Measurements from ENCODE around the gene TNFRSF6B.

DNA sequence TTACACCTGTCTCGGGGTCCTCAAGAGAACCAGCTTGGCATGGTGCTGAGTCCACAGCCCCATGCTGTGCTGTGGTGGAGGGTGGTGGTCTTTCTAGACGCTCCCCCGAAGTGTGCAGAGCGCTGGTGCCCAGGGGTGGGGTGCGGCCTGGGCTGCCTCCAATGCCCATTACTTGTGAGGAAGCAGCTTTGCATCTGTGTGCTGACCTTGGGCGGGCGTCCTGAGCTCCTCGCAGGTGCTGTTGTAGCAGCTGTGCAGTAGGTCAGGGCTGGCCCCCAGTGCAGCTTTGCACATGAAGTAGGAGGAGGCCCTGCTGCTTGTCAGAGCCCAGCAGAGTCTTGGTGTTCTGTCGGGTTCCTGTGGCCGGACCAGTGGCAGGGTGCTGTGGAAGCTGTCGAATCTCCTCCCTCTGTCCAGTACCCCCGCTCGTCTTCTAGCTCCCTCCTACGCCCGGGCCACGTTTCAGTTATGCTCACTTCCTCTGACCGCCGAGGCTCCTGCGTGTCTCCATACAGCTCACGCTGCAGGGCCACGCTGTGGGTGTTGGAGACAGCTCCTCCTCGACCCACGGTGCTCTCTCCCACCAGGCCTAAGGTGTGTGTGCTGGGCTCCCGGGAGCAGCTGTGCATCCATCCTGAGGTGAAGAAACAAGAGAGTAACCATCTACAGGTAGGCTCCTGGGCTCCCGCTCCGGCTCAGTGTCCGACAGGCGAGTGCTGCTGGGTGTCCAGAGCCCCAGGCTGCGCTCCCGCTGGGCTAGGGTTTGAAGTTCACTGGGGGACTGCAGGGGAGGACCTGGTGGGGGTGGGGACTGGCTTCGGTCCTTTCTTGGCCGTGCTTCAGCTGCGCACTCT is 34.3 kb upstream of the TNFRSF6B start:
- TF ChIP-seq POLR2A (IDR thresholded peaks at IDR 0.05; ENCODE audit: low read depth, low read length) (no peak), EZH2 (IDR thresholded peaks at IDR 0.05; ENCODE audit: borderline replicate concordance, low read depth, low read length, severe bottlenecking) (no peak), JUN (IDR thresholded peaks at IDR 0.05; ENCODE audit: borderline replicate concordance, insufficient read depth, insufficient read length, low read depth) (no peak), POLR2AphosphoS5 (IDR thresholded peaks at IDR 0.05; ENCODE audit: insufficient read depth, low read depth, low read length) (no peak), MYC (IDR thresholded peaks at IDR 0.05; ENCODE audit: low read depth, low read length) (no peak)
- TF ChIP-seq, protein P1, sequence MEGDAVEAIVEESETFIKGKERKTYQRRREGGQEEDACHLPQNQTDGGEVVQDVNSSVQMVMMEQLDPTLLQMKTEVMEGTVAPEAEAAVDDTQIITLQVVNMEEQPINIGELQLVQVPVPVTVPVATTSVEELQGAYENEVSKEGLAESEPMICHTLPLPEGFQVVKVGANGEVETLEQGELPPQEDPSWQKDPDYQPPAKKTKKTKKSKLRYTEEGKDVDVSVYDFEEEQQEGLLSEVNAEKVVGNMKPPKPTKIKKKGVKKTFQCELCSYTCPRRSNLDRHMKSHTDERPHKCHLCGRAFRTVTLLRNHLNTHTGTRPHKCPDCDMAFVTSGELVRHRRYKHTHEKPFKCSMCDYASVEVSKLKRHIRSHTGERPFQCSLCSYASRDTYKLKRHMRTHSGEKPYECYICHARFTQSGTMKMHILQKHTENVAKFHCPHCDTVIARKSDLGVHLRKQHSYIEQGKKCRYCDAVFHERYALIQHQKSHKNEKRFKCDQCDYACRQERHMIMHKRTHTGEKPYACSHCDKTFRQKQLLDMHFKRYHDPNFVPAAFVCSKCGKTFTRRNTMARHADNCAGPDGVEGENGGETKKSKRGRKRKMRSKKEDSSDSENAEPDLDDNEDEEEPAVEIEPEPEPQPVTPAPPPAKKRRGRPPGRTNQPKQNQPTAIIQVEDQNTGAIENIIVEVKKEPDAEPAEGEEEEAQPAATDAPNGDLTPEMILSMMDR (IDR thresholded peaks at IDR 0.05; ENCODE audit: extremely low read depth in 1 of 2, insufficient read depth in 1 of 2, low read depth in 1 of 2, low read length in 2 of 2) = no peak
